K562 (cell line): ENCODE data around the gene PEX10.

Experiments used
- CTCF ChIP-seq, 3 experiments: IDR thresholded peaks in 2 of 3; conservative IDR thresholded peaks in 1 of 3; 2 replicates each; pipeline ENCODE4 v1.5.1; 2011 to 2012; ENCODE audit warnings: low read length in 3 of 3, mild to moderate bottlenecking in 3 of 3, control low read depth in 2 of 3, improper control_type of control experiment in 1 of 3, inconsistent platforms in 1 of 3, low read depth in 1 of 3, mixed read lengths in 1 of 3, moderate library complexity in 1 of 3; ENCODE audit not compliant: insufficient read depth in 2 of 3
- KHSRP ChIP-seq: fragments of 450-650 bp; IDR thresholded peaks from 2 replicates; pipeline ENCODE4 v1.6.1; 2017
- MYNN ChIP-seq, 2 experiments: sonication (generic); formaldehyde crosslinking in 1 of 2; IDR thresholded peaks; 2 replicates each; pipeline versions ENCODE4 v1.5.0 to v1.6.1; 2016 to 2020; ENCODE audit warnings: antibody characterized with exemption in 1 of 2, missing genetic modification reagents in 1 of 2
- POLR2G ChIP-seq: fragments of 200-400 bp; formaldehyde crosslinking; IDR thresholded peaks from 2 replicates; pipeline ENCODE4 v1.6.1; 2017; ENCODE audit warnings: low read depth, mild to moderate bottlenecking, antibody characterized with exemption, low read length, moderate library complexity
- TAF1 ChIP-seq: IDR thresholded peaks from 2 replicates; pipeline ENCODE4 v1.6.1; 2011; ENCODE audit warnings: mild to moderate bottlenecking, low read length, moderate library complexity; ENCODE audit not compliant: insufficient read depth, control insufficient read depth, severe bottlenecking; ENCODE audit errors: extremely low read depth
- TBL1XR1 ChIP-seq, 2 experiments: IDR thresholded peaks; 2 replicates each; pipeline ENCODE4 v1.6.1; 2012; ENCODE audit warnings: improper control_type of control experiment in 2 of 2, low read length in 2 of 2, mild to moderate bottlenecking in 1 of 2
- YY1 ChIP-seq, 3 experiments: IDR thresholded peaks; 2 replicates each; pipeline ENCODE4 v1.6.1; 2011; ENCODE audit warnings: low read length in 2 of 3, mild to moderate bottlenecking in 2 of 3, moderate library complexity in 2 of 3, borderline replicate concordance in 1 of 3, control low read depth in 1 of 3, low read depth in 1 of 3; ENCODE audit not compliant: insufficient read depth in 3 of 3, insufficient replicate concordance in 2 of 3, control insufficient read depth in 1 of 3, insufficient read length in 1 of 3; ENCODE audit errors: extremely low read depth in 1 of 3
- ZBTB43 ChIP-seq: sonication (generic); formaldehyde crosslinking; IDR thresholded peaks from 2 replicates; pipeline ENCODE4 v1.8.0; 2023; ENCODE audit warnings: mild to moderate bottlenecking, missing genetic modification reagents
- ZNF24 ChIP-seq: fragments of 450-650 bp; IDR thresholded peaks from 2 replicates; pipeline ENCODE4 v1.6.1; 2016
- ZNF274 ChIP-seq: IDR thresholded peaks from 2 replicates; pipeline ENCODE4 v1.6.1; 2011; ENCODE audit warnings: low read depth, mild to moderate bottlenecking, low read length, moderate library complexity, borderline replicate concordance
- ZNF740 ChIP-seq, 3 experiments: fragments of 200-800 bp in 1 of 3; sonication (Bioruptor generic) in 1 of 3; sonication (generic) in 1 of 3; formaldehyde crosslinking in 1 of 3; IDR thresholded peaks; 2 replicates each; pipeline versions ENCODE4 v1.6.1 to v1.8.0; 2016 to 2022; ENCODE audit warnings: mild to moderate bottlenecking in 2 of 3, missing compliant biosample characterization in 2 of 3, missing genetic modification characterization in 2 of 3, missing genetic modification reagents in 1 of 3

- TF ChIP-seq YY1 (IDR thresholded peaks at IDR 0.05; ENCODE audit: borderline replicate concordance in 1 of 3, control insufficient read depth in 1 of 3, extremely low read depth in 1 of 3, insufficient read depth in 3 of 3, insufficient read length in 1 of 3, insufficient replicate concordance in 2 of 3, low read depth in 1 of 3, low read length in 2 of 3) = no peak
- TF ChIP-seq ZNF274 = no peak
- no peak for TF ChIP-seq KHSRP
- no peak for TF ChIP-seq TAF1
- no peak for TF ChIP-seq TBL1XR1 (IDR thresholded peaks at IDR 0.05; ENCODE audit: low read length in 2 of 2)
- no peak for TF ChIP-seq CTCF (IDR thresholded peaks at IDR 0.05 in 2 of 3, conservative IDR thresholded peaks at IDR 0.05 in 1 of 3; ENCODE audit: insufficient read depth in 2 of 3, low read depth in 1 of 3, low read length in 3 of 3)
- no peak for TF ChIP-seq ZNF24
- no peak for TF ChIP-seq POLR2G
- no peak for TF ChIP-seq ZBTB43 (CRISPR knock-in tag)
- TF ChIP-seq MYNN (IDR thresholded peaks at IDR 0.05) = no peak
- TF ChIP-seq MYNN (CRISPR knock-in tag; IDR thresholded peaks at IDR 0.05) = no peak
- no peak for TF ChIP-seq ZNF740 (CRISPR knock-in tag; IDR thresholded peaks at IDR 0.05)
- no peak for TF ChIP-seq ZNF740 (tag; IDR thresholded peaks at IDR 0.05)
These were observed 26.3 kb upstream of the PEX10 start for GRCh38 chr1:2438641-2439040.
